C4-2B (cell line): ENCODE measurements around the gene DUOX1.
A peak's percentile ranks its signal among the peaks of the same experiment; 100 is the strongest.

Source experiments
- H3K27ac ChIP-seq: fragments of 450-650 bp; 2 replicates; pipeline ENCODE4 v1.5.1; 2017
- CTCF ChIP-seq: fragments of 450-650 bp; conservative IDR thresholded peaks from 2 replicates; pipeline ENCODE4 v1.5.1; 2017; ENCODE audit warnings: mild to moderate bottlenecking
- ZFX ChIP-seq: fragments of 450-650 bp; IDR thresholded peaks from 2 replicates; pipeline ENCODE4 v1.6.1; 2017

DUOX1 gene

GRCh38 chr15:45118131-45118588, 11.6 kb upstream of the DUOX1 start:
- H3K27ac ChIP-seq, result no peak overlapping the region
- TF ChIP-seq CTCF (peak; percentile 100), ZFX (no peak)

GRCh38 chr15:45118996-45119395, 10.8 kb upstream of the DUOX1 start:
- no peak overlapping the region for H3K27ac ChIP-seq
- TF ChIP-seq ZFX (no peak), CTCF (no peak)

DNA sequence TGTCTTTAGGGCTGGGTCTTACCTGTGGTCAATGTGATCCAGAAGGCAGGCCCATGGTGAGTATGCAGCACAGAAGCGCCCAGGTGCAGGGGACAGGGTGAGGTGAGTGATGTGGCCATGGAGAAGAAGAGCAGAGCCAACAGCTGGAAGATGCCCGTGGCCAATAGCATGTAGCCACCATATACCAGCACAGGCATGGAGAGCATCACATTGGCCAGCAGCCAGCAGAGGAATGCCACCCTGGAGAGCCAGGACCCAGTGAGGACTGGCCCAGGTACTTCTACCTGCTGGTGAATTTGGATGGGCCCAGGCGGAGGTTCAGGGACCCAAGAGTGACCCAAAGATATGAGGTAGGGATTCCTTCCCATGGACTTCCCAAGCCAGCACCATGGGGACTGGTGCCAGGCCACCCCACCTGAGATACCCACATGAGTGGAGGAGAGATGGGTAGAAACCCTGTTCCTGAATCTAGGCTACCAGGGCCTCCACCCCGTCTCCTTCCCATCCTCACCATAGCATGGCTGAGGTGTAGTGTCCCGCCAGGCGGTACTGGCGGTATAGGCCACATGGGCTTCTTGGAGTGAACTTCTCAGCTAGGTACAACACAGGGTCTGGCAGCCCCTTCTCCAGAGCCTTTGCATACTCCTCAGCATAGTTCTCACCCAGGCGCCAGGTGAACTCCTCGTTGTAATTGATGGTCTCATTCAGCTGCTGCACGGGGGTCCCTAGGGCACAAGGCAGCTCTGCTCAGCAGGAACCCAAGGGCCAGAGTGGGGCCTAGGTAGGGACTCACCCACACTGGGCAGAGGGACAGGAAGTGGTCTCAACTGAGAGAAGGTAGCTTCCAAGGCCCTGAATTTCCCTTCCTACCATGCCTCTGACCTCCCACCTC, 9.5 kb upstream of the DUOX1 start:
- H3K27ac ChIP-seq, result no peak overlapping the region

GRCh38 chr15:45121020-45121419, 8.8 kb upstream of the DUOX1 start:
- TF ChIP-seq ZFX, result no peak
- no peak for TF ChIP-seq CTCF
- H3K27ac ChIP-seq, result no peak overlapping the region

More for the DNA sequence above, 9.5 kb upstream of the DUOX1 start:
- TF ChIP-seq ZFX (no peak), CTCF (no peak)

DNA sequence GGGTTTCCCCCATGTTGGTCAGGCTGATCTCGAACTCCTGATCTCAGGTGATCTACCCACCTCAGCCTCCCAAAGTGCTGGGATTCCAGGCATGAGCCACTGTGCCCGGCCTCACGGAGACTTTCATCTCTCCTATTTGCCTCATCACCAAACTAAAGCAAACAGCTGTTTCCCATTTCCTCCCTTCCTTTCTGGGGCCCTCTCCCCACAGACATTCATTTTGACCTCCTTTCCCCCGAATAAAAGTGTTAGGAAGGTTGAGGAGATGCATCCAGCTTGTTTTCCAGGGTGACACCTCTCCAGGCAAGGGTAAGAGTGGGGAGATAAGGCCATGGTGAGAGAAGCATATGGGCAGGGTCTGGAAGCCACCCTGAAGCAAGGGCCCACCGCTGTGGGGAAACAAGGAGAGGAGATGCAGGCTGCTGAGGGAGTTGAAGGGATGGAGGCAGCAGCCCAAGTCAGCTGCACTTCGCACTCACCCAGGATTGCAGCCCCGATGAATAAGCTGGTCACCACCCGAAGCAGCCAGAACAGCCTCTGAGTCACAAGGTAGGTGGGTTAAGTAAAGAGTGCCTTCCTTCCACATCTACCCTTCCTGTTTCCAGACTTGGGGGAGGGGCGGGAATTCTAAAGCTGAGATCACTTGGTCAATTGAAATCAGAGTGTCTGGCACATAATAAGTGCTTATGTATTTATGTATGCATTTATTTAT, 7.9 kb upstream of the DUOX1 start:
- H3K27ac ChIP-seq, result no peak overlapping the region
- TF ChIP-seq ZFX (no peak), CTCF (no peak)

DNA sequence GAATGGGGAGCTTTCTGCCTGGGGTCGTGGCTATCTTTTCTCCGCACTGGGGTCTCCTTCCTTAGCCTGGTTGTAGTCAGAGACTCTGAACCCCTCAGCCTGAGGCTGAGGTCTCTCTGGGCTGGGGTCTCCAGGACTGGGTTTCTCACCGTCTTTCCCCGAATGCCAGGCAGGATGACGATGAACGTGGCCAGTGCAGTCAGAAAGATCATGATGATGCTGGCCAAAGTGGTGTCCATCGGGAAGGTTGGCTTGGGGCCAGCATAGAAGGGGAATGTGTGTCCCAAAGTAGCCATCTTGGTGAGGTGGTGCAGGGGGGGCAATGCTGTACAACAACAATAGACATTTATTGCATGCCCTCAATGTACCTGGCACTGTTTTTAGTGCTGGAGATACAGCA, 7.1 kb upstream of the DUOX1 start:
- TF ChIP-seq ZFX (no peak), CTCF (no peak)
- H3K27ac ChIP-seq, result no peak overlapping the region

DNA sequence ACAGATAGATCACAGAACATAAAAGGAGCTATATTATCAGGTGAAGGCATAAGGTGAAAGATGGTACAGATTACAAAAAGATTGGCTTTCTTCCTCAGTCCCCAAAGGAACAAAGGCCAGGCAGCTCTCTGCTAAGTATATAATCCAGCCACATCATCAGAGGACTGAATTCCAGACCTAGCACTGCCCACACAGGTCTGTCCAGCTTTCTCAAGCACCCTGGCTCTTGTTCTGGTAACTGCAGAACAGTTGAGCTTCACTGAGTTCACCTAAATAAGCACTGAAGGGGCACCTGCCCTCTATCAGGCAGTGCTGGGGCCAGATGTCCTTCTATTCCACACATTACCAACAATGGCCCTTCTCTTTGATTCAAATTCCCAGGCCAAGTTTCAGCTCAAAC, 6.4 kb upstream of the DUOX1 start:
- no peak for TF ChIP-seq CTCF
- TF ChIP-seq ZFX, result no peak
- no peak overlapping the region for H3K27ac ChIP-seq
